K562 (cell line): ENCODE results near the gene XYLB. TPM values are rescaled to one million over a fixed set of nuclear protein-coding genes. Genes with fewer than 3 reads are reported as not detected.
A peak's percentile ranks its signal among the peaks of the same experiment; 100 is the strongest.

Source experiments
- ATAC-seq: fragments of 200-7000 bp; cut with Tn5 transposase; 3 replicates; pipeline ENCODE4 v1.9.1; 2020; ENCODE audit warnings: moderate library complexity
- BruUV-seq: library from RNA; stranded (reverse); fragments of 400-500 nt; replicated peaks from 2 replicates; lab custom pipeline; 2021; lab: Mats Ljungman, UMichigan
- CTCF ChIA-PET: fragments of 300-600 bp; formaldehyde crosslinking; extraction: SDS; loops from one replicate; lab custom pipeline; 2021; ENCODE audit warnings: low intra/inter-chr PET ratio; lab: Yijun Ruan, JAX
- POLR2A ChIA-PET: fragments of 300-600, 350-650 bp; sonication (Branson Sonifier 250); formaldehyde crosslinking; extraction: SDS; loops from one replicate; lab custom pipeline; 2021; ENCODE audit warnings: antibody characterized with exemption, inconsistent platforms; lab: Yijun Ruan, JAX
- DNase-seq, 4 experiments: peaks; one replicate each; pipeline versions ENCODE4 v3.0.0 to v3.0.0-alpha.2; 2011 to 2018; ENCODE audit warnings: low spot score in 3 of 4, mixed read lengths in 3 of 4; ENCODE audit errors: extremely low read depth in 1 of 4
- FAIRE-seq: peaks from 2 replicates; lab custom pipeline; 2011; peaks lifted over from hg19 to GRCh38; lab: Jason Lieb, UNC
- H2AFZ ChIP-seq: 2 replicates; pipeline ENCODE4 v1.6.0; 2011; ENCODE audit warnings: low read depth, low read length, control low read depth, inconsistent platforms
- H3K27ac ChIP-seq: fragments of 200-600 bp; 3 replicates; pipeline ENCODE4 v1.8.0; 2011; ENCODE audit warnings: low read depth, mild to moderate bottlenecking, control low read depth, inconsistent platforms, low read length, moderate library complexity, mixed read lengths; ENCODE audit errors: extremely low read depth
- H3K27me3 ChIP-seq, 2 experiments: fragments of 300-600 bp in 1 of 2; 2 replicates in 1 of 2; 3 replicates in 1 of 2; pipeline versions ENCODE4 v1.6.0 to v1.8.0; 2011; ENCODE audit warnings: inconsistent platforms in 2 of 2, low read length in 2 of 2, mild to moderate bottlenecking in 1 of 2, mixed read lengths in 1 of 2, moderate library complexity in 1 of 2; ENCODE audit not compliant: control insufficient read depth in 2 of 2, insufficient read depth in 2 of 2
- H3K36me3 ChIP-seq: fragments of 300-600 bp; 3 replicates; pipeline ENCODE4 v1.8.0; 2011; ENCODE audit warnings: mild to moderate bottlenecking, low read length, inconsistent platforms; ENCODE audit not compliant: control insufficient read depth, insufficient read depth
- H3K4me1 ChIP-seq, 2 experiments: fragments of 200-600 bp in 1 of 2; replicated peaks in 1 of 2; 2 replicates in 1 of 2; 3 replicates in 1 of 2; pipeline versions ENCODE4 v1.5.1 to v1.8.0; 2011; ENCODE audit warnings: inconsistent platforms in 2 of 2, low read length in 2 of 2, mild to moderate bottlenecking in 1 of 2, mixed read lengths in 1 of 2, moderate library complexity in 1 of 2; ENCODE audit not compliant: control insufficient read depth in 2 of 2, insufficient read depth in 2 of 2
- H3K4me2 ChIP-seq: 2 replicates; pipeline ENCODE4 v1.6.1; 2011; ENCODE audit warnings: low read length, control low read depth, inconsistent platforms, mixed read lengths; ENCODE audit not compliant: insufficient read depth
- H3K4me3 ChIP-seq: fragments of 200-600 bp; sonication (generic), shearing (Covaris generic); 2 replicates; pipeline ENCODE4 v1.5.1; 2016; ENCODE audit warnings: control low read depth, inconsistent platforms
- H3K79me2 ChIP-seq: fragments of 200-600 bp; 3 replicates; pipeline ENCODE4 v1.8.0; 2011; ENCODE audit warnings: low read length, inconsistent platforms; ENCODE audit not compliant: control insufficient read depth, insufficient read depth
- H3K9ac ChIP-seq, 2 experiments: 2 replicates each; pipeline versions ENCODE4 v1.6.0 to v1.6.1; 2011; ENCODE audit warnings: low read depth in 2 of 2, low read length in 2 of 2, control low read depth in 1 of 2, inconsistent platforms in 1 of 2, mild to moderate bottlenecking in 1 of 2, mixed read lengths in 1 of 2; ENCODE audit not compliant: insufficient read depth in 1 of 2
- H3K9me1 ChIP-seq: one replicate; pipeline ENCODE4 v1.6.0; 2011; ENCODE audit warnings: inconsistent platforms, mild to moderate bottlenecking, low read length, moderate library complexity; ENCODE audit not compliant: control insufficient read depth, insufficient read depth
- H3K9me3 ChIP-seq: replicated peaks from 2 replicates; pipeline ENCODE4 v1.5.1; 2011; ENCODE audit warnings: low read depth, low read length, inconsistent platforms; ENCODE audit not compliant: control insufficient read depth, insufficient read depth
- H4K20me1 ChIP-seq: replicated peaks from 2 replicates; pipeline ENCODE4 v1.6.1; 2011; ENCODE audit warnings: low read length, inconsistent platforms, mixed read lengths; ENCODE audit not compliant: control insufficient read depth, insufficient read depth
- BRD4 ChIP-seq: fragments of 200-600 bp; sonication (generic); IDR thresholded peaks from 2 replicates; pipeline ENCODE4 v1.6.1; 2017; ENCODE audit warnings: inconsistent platforms
- CSDE1 ChIP-seq, 2 experiments: fragments of 450-650 bp; IDR thresholded peaks; 2 replicates each; pipeline ENCODE4 v1.6.1; 2016; ENCODE audit warnings: mild to moderate bottlenecking in 1 of 2
- GTF2A2 ChIP-seq: IDR thresholded peaks from 2 replicates; pipeline ENCODE4 v1.6.1; 2016; ENCODE audit warnings: mild to moderate bottlenecking, missing genetic modification characterization, missing compliant biosample characterization
- L3MBTL2 ChIP-seq: fragments of 450-650 bp; IDR thresholded peaks from 2 replicates; pipeline ENCODE4 v1.6.1; 2016; ENCODE audit warnings: mild to moderate bottlenecking, moderate library complexity
- LCOR ChIP-seq: sonication (generic); formaldehyde crosslinking; IDR thresholded peaks from 2 replicates; pipeline ENCODE4 v1.8.0; 2022; ENCODE audit warnings: mild to moderate bottlenecking, missing genetic modification reagents
- MIER1 ChIP-seq: fragments of 450-650 bp; IDR thresholded peaks from 2 replicates; pipeline ENCODE4 v1.6.1; 2016; ENCODE audit warnings: antibody characterized with exemption, mild to moderate bottlenecking, low read depth
- PRMT5 ChIP-seq: sonication (generic); formaldehyde crosslinking; IDR thresholded peaks from 2 replicates; pipeline ENCODE4 v1.5.0; 2020; ENCODE audit warnings: missing genetic modification reagents
- SPI1 ChIP-seq: IDR thresholded peaks from 2 replicates; pipeline ENCODE4 v1.6.1; 2011; ENCODE audit warnings: low read depth, low read length, control low read depth, borderline replicate concordance
- TBL1XR1 ChIP-seq, 2 experiments: IDR thresholded peaks; 2 replicates each; pipeline ENCODE4 v1.6.1; 2012; ENCODE audit warnings: improper control_type of control experiment in 2 of 2, low read length in 2 of 2, mild to moderate bottlenecking in 1 of 2
- ZBTB7A ChIP-seq: IDR thresholded peaks from 2 replicates; pipeline ENCODE4 v1.6.1; 2011; ENCODE audit warnings: low read depth, mild to moderate bottlenecking, low read length, moderate library complexity, borderline replicate concordance; ENCODE audit not compliant: control insufficient read depth
- ZNF175 ChIP-seq: fragments of 200-800 bp; sonication (Bioruptor generic); IDR thresholded peaks from 2 replicates; pipeline ENCODE4 v1.6.1; 2016; ENCODE audit warnings: low read depth, mild to moderate bottlenecking, missing genetic modification characterization, missing compliant biosample characterization
- ZNF212 ChIP-seq: fragments of 450-650 bp; formaldehyde crosslinking; IDR thresholded peaks from 2 replicates; pipeline ENCODE4 v1.4.0; 2020; ENCODE audit warnings: mild to moderate bottlenecking
- ZNF239 ChIP-seq: fragments of 250-450 bp; sonication (Bioruptor Pico); IDR thresholded peaks from 2 replicates; pipeline ENCODE4 v1.4.0; 2020; ENCODE audit warnings: mild to moderate bottlenecking
- ZNF263 ChIP-seq: sonication (generic); formaldehyde crosslinking; IDR thresholded peaks from 2 replicates; pipeline ENCODE4 v1.8.0; 2022; ENCODE audit warnings: mild to moderate bottlenecking, missing genetic modification reagents, borderline replicate concordance
- ZNF324 ChIP-seq: fragments of 250-450 bp; sonication (Bioruptor Pico); IDR thresholded peaks from 2 replicates; pipeline ENCODE4 v1.4.0; 2020; ENCODE audit warnings: mild to moderate bottlenecking
- WGBS: fragments of 100-300 bp; shearing (Covaris generic); methylation state at CpG from one replicate; pipeline ENCODE4 v1.1.6; 2016; ENCODE audit warnings: low coverage, mixed read lengths; ENCODE audit not compliant: insufficient coverage; ENCODE audit errors: missing lambda C conversion rate; 5-methylcytosine and 5-hydroxymethylcytosine counted together
- in situ Hi-C: fragments of 300-500 bp; cut with MboI; formaldehyde crosslinking; loops from 4 replicates; pipeline ENCODE4 v1.15.0; 2018; ENCODE audit warnings: inconsistent platforms, mixed read lengths
- intact Hi-C: fragments of 100-400 bp; cut with micrococcal nuclease; formaldehyde crosslinking; loops from 2 replicates; pipeline ENCODE4 v1.14.2; 2022
- polyA plus RNA-seq, 8 experiments: library from polyadenylated mRNA; depleted of rRNA in 4 of 8; stranded (reverse) in 5 of 8; unstranded in 3 of 8; fragments of >200 nt; fragmentation: Nextera tagmentation in 2 of 8; fragmentation: Illumina TruSeq in 1 of 8; extraction: Ambion mirVana in 2 of 8; extraction: Trizol in 1 of 8; gene quantifications; 2 replicates each; pipeline versions ENCODE4 v1.2.1 to v1.2.3, GENCODE V29; 2011 to 2014; ENCODE audit warnings: inconsistent platforms in 1 of 8, missing spikeins in 1 of 8
- total RNA-seq, 7 experiments: library from RNA; depleted of rRNA in 6 of 7; stranded (reverse); fragments of >200 nt in 6 of 7; fragmentation: Illumina TruSeq in 2 of 7; extraction: Trizol in 2 of 7; gene quantifications; 2 replicates each; pipeline versions ENCODE4 v1.2.1 to v1.2.3, GENCODE V29; 2011 to 2021; ENCODE audit warnings: low replicate concordance in 1 of 7
- TF ChIP-seq, protein P1 (sequence below): fragments of 250-450 bp; sonication (Bioruptor Pico); IDR thresholded peaks from 2 replicates; pipeline ENCODE4 v1.4.0; 2020; ENCODE audit warnings: mild to moderate bottlenecking, moderate library complexity
- TF ChIP-seq, protein P2 (sequence below): sonication (generic); formaldehyde crosslinking; IDR thresholded peaks from 2 replicates; pipeline ENCODE4 v1.8.0; 2022; ENCODE audit warnings: mild to moderate bottlenecking, missing genetic modification reagents
- TF ChIP-seq, protein P3 (sequence below): sonication (generic); formaldehyde crosslinking; IDR thresholded peaks from 2 replicates; pipeline ENCODE4 v1.8.0; 2022; ENCODE audit warnings: missing genetic modification reagents, mild to moderate bottlenecking, borderline replicate concordance

The XYLB gene
- total and polyA plus RNA-seq, 9 of the 15 experiments (the other 6 are each of a cell fraction or from before 2014, with no cell fraction given): 4.0 to 20.2 (median 13.2) TPM

DNA sequence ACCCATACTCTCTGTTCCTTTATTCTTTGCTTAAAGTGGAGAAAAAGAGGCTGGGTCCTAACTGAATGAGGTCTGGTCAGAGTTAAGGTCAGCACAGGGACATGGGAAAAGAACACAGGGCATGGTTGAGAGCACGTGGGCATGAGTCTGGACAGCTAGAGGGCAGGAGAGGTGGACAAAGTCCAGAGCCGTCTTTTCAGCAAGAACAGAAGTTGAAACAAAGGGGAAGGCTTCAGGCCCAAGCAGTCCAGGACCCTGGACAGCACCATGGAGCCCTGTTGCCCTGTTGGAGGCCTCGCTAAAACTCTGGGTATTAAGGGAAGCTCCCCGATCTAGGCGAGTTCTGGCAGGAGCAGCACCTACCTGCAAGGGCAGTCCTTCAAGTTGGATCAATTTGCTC is 50.7 kb downstream of the XYLB start:
- ATAC-seq: peak; percentile 61
- H4K20me1 ChIP-seq: no peaks in the 10 kb centered on the region
- H2AFZ ChIP-seq: no peak overlapping the region
- no peak overlapping the region for H3K4me3 ChIP-seq
- CTCF ChIA-PET: interaction anchor here (0.7 kb wide), 1 partner anchor 62 kb away, joined by 3 read pairs; no protein-coding TSS in a partner anchor
- H3K9me1 ChIP-seq: no peaks in the 10 kb centered on the region
- no peak for FAIRE-seq
- no peaks in the 10 kb centered on the region for H3K27me3 ChIP-seq
- in situ Hi-C loops: no loop called here
- no peaks in the 10 kb centered on the region for H3K4me1 ChIP-seq
- H3K36me3 ChIP-seq: peaks cover 84% of the 10 kb centered on the region
- no peak overlapping the region for H3K27ac ChIP-seq
- 79% methylated on average over 5 of the region's 5 CpGs for WGBS
- peak in 2 of 4 experiments; percentile 38 to 47 for DNase-seq
- H3K79me2 ChIP-seq: no peaks in the 10 kb centered on the region
- POLR2A ChIA-PET: interaction anchor here (0.6 to 1.2 kb wide), 3 partner anchors 18 to 278 kb away, joined by 3 read pairs; partner anchors contain the start of gene OXSR1
- no peaks in the 10 kb centered on the region for H3K9me3 ChIP-seq
- BruUV-seq: no TSS peak
- intact Hi-C loops: no loop called here
- no peak overlapping the region for H3K4me2 ChIP-seq
- no peak overlapping the region for H3K9ac ChIP-seq
- TF ChIP-seq ZNF263 (CRISPR knock-in tag) (no peak; the same call in 1 of the 2 replicates), ZNF175 (CRISPR knock-in tag) (no peak), ZNF239 (CRISPR knock-in tag) (no peak), ZNF212 (CRISPR knock-in tag) (no peak), BRD4 (no peak), TBL1XR1 (IDR thresholded peaks at IDR 0.05; ENCODE audit: low read length in 2 of 2) (no peak), CSDE1 (IDR thresholded peaks at IDR 0.05) (no peak), ZBTB7A (no peak), ZNF324 (CRISPR knock-in tag) (no peak), PRMT5 (CRISPR knock-in tag) (peak; percentile 77; the same call in 1 of the 2 replicates), L3MBTL2 (no peak), MIER1 (peak; percentile 85), LCOR (CRISPR knock-in tag) (no peak), GTF2A2 (tag) (no peak), SPI1 (no peak)
- TF ChIP-seq, protein P1, sequence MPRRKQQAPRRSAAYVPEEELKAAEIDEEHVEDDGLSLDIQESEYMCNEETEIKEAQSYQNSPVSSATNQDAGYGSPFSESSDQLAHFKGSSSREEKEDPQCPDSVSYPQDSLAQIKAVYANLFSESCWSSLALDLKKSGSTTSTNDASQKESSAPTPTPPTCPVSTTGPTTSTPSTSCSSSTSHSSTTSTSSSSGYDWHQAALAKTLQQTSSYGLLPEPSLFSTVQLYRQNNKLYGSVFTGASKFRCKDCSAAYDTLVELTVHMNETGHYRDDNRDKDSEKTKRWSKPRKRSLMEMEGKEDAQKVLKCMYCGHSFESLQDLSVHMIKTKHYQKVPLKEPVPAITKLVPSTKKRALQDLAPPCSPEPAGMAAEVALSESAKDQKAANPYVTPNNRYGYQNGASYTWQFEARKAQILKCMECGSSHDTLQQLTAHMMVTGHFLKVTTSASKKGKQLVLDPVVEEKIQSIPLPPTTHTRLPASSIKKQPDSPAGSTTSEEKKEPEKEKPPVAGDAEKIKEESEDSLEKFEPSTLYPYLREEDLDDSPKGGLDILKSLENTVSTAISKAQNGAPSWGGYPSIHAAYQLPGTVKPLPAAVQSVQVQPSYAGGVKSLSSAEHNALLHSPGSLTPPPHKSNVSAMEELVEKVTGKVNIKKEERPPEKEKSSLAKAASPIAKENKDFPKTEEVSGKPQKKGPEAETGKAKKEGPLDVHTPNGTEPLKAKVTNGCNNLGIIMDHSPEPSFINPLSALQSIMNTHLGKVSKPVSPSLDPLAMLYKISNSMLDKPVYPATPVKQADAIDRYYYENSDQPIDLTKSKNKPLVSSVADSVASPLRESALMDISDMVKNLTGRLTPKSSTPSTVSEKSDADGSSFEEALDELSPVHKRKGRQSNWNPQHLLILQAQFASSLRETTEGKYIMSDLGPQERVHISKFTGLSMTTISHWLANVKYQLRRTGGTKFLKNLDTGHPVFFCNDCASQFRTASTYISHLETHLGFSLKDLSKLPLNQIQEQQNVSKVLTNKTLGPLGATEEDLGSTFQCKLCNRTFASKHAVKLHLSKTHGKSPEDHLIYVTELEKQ (CRISPR knock-in tag): no peak
- TF ChIP-seq, protein P2, sequence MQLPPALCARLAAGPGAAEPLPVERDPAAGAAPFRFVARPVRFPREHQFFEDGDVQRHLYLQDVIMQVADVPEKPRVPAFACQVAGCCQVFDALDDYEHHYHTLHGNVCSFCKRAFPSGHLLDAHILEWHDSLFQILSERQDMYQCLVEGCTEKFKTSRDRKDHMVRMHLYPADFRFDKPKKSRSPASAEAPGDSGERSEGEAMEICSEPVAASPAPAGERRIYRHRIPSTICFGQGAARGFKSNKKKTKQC: peak; percentile 46; the same call in 1 of the 2 replicates
- TF ChIP-seq, protein P3, sequence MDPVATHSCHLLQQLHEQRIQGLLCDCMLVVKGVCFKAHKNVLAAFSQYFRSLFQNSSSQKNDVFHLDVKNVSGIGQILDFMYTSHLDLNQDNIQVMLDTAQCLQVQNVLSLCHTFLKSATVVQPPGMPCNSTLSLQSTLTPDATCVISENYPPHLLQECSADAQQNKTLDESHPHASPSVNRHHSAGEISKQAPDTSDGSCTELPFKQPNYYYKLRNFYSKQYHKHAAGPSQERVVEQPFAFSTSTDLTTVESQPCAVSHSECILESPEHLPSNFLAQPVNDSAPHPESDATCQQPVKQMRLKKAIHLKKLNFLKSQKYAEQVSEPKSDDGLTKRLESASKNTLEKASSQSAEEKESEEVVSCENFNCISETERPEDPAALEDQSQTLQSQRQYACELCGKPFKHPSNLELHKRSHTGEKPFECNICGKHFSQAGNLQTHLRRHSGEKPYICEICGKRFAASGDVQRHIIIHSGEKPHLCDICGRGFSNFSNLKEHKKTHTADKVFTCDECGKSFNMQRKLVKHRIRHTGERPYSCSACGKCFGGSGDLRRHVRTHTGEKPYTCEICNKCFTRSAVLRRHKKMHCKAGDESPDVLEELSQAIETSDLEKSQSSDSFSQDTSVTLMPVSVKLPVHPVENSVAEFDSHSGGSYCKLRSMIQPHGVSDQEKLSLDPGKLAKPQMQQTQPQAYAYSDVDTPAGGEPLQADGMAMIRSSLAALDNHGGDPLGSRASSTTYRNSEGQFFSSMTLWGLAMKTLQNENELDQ: no peak
